RWPE1 (cell line): ENCODE data around the gene ACAP3.

Experiments used
- CTCF ChIA-PET: fragments of 350-600 bp; sonication (Branson Sonifier 250); formaldehyde crosslinking; extraction: SDS; loops from one replicate; lab custom pipeline; 2021; lab: Yijun Ruan, JAX
- POLR2A ChIA-PET: fragments of 400-600 bp; formaldehyde crosslinking; extraction: SDS; loops from one replicate; lab custom pipeline; 2020; ENCODE audit warnings: antibody characterized with exemption; ENCODE audit not compliant: low non-redundant PET; lab: Yijun Ruan, JAX
- DNase-seq: peaks from one replicate; pipeline ENCODE4 v3.0.0; 2012; ENCODE audit warnings: low spot score
- H3K27ac ChIP-seq: fragments of 450-650 bp; 2 replicates; pipeline ENCODE4 v1.5.1; 2017
- CTCF ChIP-seq: fragments of 450-650 bp; conservative IDR thresholded peaks from 2 replicates; pipeline ENCODE4 v1.5.1; 2017; ENCODE audit warnings: low read depth, mild to moderate bottlenecking

The ACAP3 gene

GRCh38 chr1:1344655-1345361, 37.1 kb upstream of the ACAP3 start:
- CTCF ChIA-PET = interaction anchor here (0.5 to 1.5 kb wide), 6 partner anchors 11 to 1103 kb away, joined by 3 to 6 read pairs (median 5); no protein-coding TSS in a partner anchor
- POLR2A ChIA-PET = interaction anchor here (0.9 kb wide), 1 partner anchor 35 kb away, joined by 6 read pairs; no protein-coding TSS in a partner anchor
- peak; percentile 93 for DNase-seq
- TF ChIP-seq CTCF = peak; percentile 71
- H3K27ac ChIP-seq = peak overlapping the region; percentile 98

- ChIA-PET POLR2A (interaction anchor here (0.9 kb wide), 1 partner anchor 34 kb away, joined by 6 read pairs; no protein-coding TSS in a partner anchor), CTCF (interaction anchor here (0.7 to 1.1 kb wide), 2 partner anchors 29 to 45 kb away, joined by 4 to 6 read pairs; no protein-coding TSS in a partner anchor)
- TF ChIP-seq CTCF = no peak
- DNase-seq = no peak
- H3K27ac ChIP-seq = peak overlapping the region; percentile 98
These were observed 36.2 kb upstream of the ACAP3 start for GRCh38 chr1:1343811-1344421.

- H3K27ac ChIP-seq = peak overlapping the region; percentile 98
- no peak for DNase-seq
- ChIA-PET POLR2A (no interaction called here), CTCF (interaction anchor here (0.6 kb wide), 1 partner anchor 16 kb away, joined by 4 read pairs; no protein-coding TSS in a partner anchor)
- TF ChIP-seq CTCF = no peak
These were observed 34.9 kb upstream of the ACAP3 start for GRCh38 chr1:1342584-1343115.

- ChIA-PET POLR2A (no interaction called here), CTCF (no interaction called here)
- no peak for DNase-seq
- H3K27ac ChIP-seq = peak overlapping the region; percentile 98
- no peak for TF ChIP-seq CTCF
These were observed 34.4 kb upstream of the ACAP3 start for GRCh38 chr1:1342061-1342562.

- POLR2A ChIA-PET = no interaction called here
- peak overlapping the region; percentile 98 for H3K27ac ChIP-seq
- no peak for TF ChIP-seq CTCF
- CTCF ChIA-PET = no interaction called here
- no peak for DNase-seq
These were observed 33.9 kb upstream of the ACAP3 start for GRCh38 chr1:1341549-1342021.
